GM19025 (cell line): ENCODE data around the gene RANBP10.

ENCODE experiments used
- ATAC-seq: cut with Tn5 transposase; IDR thresholded peaks from one replicate; pipeline ENCODE4 v1.9.1; 2021; ENCODE audit warnings: mild to moderate bottlenecking, low read depth, moderate library complexity; ENCODE audit not compliant: unreplicated experiment

Gene RANBP10

DNA sequence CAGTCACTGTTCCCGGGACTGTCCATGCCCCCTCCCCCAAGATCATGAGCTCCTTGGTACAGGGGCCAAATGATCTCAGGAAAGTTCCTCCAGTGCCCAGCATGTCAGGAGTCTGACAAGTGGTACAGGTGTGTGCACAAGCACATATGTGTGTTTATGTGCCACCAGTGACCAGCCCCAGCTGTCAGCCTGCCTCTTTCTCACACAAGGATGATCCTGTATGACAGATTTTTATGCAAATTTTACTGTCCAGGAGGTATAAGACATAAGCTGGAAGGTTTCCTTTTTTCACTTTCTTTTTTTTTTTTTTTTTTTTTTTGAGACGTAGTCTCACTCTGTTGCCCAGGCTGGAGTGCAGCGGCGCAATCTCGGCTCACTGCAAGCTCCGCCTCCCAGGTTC, 55.9 kb downstream of the RANBP10 start:
- ATAC-seq = peak; percentile 73

DNA sequence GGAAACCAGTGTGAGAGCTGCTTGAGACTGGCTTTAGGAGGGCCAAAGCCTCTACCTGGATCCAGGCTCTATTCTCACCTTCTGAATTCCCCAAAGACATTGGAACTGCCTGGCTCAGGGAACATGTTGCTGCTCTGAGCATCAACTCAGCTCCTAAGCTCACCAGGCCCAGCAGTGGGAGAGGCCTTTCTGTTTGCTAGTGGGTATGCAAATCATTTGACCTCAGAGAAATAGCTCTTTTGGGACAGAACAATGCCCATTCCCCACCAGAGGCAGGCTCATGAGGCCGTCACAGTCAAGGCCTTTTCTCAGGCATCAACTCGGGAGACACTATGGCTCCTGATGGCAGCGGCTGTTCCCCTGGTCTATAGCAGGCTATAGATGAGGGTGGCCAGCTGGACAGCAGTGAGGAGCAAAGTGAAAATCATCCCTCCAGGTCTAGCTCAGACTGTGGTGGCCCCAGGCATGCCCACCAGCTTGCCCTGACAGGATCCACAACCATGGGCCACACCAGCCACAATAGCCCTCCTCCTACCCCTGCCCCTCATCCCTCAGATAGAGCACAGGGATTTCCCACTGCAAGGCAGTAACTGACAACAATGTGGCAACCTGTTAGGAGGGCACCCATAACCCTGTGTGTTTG, 56.8 kb downstream of the RANBP10 start:
- no peak for ATAC-seq

DNA sequence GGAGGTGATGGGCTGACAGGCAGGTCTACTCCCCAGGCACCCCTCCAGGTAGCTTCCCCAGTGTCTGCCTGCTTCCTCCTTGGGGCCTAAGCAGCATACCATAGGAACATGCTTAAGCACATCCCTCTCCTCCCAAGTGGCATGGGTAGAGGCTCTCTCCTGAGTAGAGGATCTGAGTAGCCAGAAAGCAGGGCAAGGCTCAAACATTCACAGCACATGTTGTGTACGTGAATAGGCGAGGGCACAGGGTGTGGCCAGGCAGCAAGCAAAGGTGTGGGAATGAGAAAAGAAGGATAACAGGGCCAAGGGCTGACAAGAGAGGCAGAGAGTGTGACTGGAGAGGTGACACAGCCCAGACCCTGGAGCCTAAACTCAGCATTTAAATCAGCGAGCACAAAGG, 57.5 kb downstream of the RANBP10 start:
- ATAC-seq = no peak

DNA sequence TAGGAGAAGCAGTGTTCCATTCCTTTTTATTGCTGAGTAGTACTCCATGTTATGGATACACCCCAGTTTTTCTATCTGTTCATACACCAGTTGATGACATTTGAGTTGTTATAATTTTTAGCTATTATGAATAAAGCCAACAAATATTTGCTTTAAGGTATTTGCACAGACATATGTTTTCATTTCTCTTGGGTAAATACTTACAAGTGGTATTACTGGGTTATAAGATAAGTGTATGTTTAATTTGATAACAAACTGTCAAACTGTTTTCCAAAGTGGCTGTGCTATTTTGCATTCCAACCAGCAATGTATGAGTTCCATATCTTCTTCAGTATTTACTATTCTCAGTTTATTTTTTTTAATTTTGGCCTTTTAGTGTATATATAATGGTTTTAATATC, 59.5 kb downstream of the RANBP10 start:
- ATAC-seq = no peak

DNA sequence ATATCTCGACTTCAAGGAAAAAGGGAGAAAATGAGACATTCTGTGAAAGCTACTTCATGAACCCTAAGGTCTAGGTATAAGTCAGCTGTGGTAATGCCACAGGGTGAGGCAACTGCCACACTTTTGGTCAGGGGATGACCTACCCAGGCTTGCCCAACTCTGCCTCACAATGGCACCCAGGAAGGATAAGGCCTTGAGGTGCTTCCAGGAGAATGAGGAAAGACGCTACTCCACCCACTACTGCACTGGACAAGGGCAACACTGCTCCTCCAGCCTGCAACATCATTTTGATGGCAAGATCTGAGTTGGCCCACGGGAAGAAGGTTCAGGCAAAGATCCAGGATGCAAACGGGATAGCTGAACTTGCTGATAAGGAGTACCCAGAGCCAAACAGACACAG, 65.2 kb downstream of the RANBP10 start:
- no peak for ATAC-seq

DNA sequence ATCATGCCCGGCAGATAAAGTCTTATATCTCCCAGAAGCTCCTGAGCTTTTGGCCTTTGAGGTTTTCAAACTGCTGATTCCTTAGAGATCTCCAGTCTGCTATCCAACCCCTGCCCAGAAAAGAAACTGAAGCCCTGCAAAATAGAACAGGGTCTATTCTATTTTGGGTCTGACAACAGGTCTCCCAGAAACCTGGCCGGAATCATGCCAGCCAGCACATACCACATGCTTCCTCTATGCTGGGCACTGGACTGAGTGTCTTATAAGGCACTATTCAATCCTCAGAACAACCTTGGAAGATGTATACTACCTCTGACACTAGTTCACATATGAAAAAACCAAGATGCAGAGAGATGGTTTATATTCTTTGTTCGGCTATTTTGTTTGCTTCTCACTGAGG, 66.0 kb downstream of the RANBP10 start:
- no peak for ATAC-seq

DNA sequence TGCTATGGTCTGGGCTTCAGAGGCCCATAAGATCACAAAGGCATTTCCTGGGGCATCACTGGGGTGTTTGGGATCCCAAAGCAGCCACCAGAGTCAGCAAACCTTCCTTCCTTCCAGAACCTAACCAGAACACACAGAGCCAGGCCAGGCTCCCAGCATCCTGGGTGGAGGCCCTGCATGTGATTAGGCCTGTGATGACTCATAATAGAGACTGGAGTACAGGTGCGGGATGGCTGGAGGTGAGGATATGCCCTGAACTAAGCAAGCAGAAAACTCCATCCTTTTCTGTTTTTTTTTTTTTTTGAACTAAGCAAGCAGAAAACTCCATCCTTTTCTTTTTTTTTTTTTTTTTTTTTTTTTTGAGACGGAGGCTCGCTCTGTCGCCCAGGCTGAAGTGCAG, 69.5 kb downstream of the RANBP10 start:
- no peak for ATAC-seq

DNA sequence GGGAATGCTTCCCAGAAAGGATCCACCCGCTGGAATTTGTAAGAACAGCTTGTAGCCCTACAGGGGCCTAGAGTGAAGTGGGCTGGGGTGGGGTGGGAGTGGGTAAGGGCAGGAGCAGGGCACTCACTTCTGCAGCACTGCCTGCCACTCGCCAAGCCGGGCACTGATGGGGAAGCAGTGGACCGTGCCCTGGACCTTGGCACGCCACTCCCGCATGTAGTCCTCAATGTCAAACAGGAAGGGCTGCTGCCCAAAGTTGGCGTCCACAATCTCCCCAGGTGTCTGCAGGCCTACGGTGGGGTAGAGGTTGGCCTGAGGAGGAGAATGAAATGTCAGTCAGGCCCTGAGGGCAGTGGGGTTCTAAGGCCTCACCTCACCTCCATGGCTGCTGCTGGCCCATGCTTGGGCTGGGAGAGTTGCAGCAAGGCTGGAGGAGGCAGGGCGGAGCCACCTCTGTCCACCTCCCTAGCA, 71.6 kb downstream of the RANBP10 start:
- ATAC-seq = no peak

DNA sequence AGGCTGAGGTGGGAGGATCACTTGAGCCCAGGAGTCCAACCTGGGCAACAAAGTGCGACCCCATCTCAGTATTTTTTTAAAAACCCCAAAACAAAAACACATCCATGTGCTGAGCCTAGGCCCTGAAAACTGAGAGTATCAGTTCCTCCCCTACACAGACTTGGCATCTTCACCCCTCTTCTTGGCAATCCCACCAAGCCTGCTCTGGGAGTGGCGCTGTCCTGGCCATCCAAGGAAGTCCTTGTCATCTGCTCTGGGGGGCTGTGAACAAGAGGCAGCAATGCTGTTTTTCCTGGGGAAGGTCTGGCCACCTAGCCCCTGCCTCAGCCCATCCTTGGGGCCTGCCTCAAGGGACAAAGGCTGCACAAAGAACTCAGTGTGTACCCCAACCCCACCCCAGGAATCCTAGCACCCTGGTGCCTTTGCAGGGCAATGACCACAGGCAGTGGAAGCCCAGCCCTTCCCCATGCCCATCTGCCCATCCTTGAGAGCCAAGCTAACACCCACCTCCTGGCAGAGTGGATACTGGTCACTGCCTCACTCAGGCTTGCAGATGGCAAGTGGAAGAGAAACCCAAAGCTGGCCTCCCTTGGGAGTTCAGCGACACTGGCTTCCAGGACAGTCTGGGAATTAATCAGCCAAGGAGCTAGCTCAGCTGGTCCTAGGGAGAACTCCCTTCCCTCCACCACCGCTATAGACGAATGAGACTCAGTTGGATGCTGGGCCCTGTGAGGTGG, 72.5 kb downstream of the RANBP10 start:
- ATAC-seq = no peak

DNA sequence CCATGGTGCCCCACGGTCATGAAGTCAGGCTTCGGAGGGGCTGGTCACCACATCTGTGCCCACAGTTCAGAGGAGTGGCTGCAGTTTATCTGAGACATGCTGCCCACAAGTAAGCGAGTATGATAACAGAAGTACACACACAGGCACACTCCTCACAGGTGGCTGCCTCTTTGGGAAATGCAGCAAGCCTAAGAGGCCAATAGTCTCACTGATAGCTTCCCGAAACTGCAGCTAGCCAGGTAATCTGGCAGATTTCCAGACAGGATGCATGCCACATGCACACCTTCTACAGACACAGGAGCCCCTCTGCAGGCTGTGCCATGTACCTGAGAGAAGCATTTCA, 74.6 kb downstream of the RANBP10 start:
- ATAC-seq = no peak

DNA sequence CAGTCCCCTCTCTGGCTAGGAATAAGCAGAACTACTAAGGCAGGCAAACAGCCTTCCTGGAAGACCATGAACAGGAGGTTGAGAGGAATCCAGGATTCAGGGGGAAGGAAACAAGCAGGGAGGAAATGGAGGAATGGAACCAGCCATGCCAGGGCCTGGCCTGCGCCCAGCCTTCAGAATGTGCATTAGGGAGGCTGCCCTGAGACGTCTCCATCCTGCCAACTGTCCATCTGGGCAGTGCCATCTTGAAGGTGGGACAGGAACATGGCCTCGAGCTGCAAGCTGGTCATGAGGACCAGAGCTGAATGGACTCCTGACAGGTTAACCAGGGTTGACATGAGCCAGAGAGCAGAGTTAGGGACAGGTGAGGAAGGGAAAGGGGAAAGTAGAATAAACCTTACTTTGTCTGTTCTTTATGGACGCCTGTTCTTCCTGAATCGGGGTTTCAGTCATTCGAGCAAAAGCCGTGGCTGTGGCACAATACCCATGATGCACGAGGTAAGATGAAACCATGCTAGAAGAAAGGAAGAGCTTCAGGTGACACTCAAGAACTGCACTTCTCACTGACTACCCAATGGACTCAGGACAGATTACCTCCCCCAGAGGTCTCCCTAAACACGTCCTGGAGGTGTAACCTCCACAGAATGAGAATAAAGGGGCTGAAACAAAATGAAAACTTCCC, 75.1 kb downstream of the RANBP10 start:
- ATAC-seq = no peak

DNA sequence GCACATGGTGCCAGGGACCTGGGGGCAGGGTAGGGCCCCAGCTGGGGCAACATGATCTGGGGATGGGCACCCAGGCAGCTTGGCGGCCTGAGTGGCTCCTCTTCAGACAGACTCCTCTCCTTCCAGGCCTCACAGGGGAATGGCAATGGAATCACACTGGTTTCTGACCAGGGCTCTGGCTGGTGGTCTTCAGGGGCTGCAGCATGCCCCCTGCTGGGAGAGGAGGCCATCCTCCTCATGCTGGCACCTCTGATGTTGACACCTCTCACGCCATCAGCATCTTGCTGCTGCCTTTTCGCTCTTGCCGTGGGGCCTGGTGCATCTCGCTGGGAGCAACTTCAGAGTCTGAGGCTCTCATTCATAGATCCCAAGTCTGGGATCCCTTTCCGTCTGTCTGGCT, 76.0 kb downstream of the RANBP10 start:
- no peak for ATAC-seq

DNA sequence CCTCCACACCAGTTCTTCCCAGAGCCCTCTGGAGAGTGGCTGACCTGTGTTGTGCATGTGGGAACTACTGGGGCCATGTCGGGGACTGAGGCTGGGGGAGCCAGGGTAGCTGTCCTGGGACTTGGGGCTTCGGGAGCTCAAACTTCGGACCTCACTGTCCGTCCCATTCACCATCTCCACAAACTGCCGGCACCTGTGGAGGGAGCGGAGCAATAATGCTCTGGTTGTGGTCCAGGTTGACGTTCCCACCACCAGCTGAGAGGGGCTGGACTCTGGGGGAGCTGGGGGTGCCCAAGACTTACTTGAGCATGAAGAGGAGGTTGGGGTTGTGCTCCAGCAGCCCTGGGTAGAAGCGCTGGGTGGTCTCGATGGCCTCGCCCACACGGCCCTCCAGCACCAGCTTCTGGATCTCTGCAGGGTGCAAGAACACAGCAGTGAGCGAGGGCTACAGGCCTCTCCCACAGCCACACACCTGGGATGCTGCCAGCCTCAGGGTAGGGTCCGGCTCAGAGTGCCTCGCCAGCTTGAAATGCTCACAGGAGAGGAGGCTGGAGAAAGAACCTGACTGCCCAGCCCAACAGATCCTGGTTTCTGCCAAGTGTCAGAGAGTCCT, 76.6 kb downstream of the RANBP10 start:
- ATAC-seq = no peak

DNA sequence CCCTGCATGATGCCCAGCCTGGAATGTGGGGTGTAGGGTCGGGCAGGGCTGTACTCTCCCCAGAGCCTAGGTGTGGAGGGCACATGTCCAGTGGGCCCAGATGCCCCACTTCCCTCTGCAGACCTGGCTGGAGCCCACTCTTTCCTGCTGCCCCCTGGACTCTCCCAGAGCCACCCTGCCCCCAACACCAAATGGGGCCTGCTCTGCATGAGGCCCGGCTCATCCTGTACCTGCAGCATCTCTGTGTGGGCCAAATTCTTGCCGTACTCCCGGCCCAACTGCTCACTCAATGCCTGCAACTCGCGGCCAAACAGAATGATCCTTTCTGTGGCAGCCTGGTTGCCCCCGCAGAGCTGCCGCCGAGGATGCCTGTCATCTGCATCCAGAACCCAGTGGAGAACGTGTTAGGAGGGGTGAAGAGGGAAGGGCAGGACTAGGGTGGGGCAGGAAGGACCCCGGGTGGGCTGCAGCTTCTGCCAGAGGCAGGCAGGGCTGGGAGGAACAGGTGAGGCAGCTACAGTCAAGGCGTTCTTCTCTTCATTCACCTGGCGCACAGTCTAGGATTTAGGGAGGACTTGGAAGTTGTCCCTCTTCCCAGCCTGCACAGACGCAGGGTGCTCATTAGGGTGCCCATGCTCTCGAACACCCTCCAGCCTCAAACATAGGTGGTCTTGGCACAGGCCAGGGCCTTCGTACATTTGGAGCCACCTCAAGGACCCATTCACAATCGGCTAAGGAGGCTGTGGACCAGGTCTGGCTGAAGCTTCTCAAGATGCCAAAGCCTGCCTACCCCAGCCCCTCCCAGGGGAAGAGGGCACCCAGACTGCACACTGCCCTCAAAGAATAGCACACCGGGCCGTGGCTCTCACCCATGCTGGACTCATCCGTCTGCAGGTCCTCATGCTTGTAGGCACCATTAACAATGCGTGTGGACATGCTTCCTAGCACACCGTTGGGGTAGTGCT, 78.6 kb downstream of the RANBP10 start:
- no peak for ATAC-seq

DNA sequence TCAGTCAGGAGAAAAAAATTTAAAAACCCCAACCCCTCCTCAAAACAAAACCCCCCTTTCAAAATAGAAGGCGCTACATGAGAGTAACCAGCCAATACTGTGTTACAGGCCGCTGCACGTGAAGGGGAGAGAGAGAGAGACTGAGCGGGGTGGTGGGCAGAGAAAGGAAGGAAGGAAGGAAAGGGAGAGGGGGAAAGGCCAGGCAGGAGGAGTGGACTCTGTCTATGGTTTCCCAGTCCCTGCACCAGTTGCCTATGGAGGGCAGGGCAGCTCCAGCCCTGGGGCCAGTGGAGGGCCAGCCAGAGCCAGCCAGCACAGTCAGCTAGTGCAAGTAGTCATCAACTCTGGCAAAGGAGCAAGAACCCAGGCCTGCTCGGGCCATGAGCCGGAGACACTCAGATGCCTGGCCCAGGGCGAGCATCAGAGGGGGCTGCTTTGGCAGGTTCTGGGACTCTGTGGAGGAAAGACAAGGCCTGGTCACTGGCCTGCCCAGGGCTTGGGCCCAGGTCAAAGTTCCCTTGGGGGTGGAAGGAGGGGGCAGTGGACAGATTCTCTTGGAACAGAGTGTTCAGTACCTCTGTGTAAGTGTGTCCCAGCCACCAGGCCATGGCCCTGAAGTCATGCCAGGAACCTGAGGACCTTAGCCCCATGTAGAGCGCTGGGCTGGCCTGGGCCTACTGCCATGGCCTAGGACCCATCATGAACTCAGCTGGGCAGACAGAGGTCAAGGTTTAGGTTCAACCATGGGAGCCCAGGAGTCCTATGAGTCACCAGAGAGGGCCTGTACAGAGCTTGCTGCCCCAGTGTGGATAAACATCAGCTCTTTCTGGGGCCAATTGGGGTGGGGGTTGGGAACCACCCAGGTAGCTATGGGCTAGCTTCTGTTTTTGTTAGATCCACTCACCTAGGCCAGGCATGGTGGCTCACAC, 80.0 kb downstream of the RANBP10 start:
- no peak for ATAC-seq

DNA sequence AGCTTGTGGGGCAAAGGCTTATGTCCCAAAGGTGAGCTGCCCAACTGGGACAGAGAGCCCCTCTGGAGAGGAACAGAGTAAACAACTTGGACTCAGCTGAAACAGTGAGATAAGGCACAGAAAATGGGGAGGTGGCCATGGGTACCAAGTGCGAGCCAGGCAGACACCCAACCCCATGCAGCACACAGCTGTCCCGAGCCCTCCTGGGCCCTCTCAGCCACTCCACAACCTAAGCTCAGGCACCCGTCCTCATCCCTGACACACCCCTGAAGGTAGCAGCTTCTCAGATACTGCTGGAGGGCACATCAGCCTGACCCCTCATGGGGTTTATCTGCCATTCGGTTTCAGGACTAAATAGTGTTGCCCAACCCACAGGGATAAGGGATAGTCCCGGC, 82.5 kb downstream of the RANBP10 start:
- no peak for ATAC-seq

DNA sequence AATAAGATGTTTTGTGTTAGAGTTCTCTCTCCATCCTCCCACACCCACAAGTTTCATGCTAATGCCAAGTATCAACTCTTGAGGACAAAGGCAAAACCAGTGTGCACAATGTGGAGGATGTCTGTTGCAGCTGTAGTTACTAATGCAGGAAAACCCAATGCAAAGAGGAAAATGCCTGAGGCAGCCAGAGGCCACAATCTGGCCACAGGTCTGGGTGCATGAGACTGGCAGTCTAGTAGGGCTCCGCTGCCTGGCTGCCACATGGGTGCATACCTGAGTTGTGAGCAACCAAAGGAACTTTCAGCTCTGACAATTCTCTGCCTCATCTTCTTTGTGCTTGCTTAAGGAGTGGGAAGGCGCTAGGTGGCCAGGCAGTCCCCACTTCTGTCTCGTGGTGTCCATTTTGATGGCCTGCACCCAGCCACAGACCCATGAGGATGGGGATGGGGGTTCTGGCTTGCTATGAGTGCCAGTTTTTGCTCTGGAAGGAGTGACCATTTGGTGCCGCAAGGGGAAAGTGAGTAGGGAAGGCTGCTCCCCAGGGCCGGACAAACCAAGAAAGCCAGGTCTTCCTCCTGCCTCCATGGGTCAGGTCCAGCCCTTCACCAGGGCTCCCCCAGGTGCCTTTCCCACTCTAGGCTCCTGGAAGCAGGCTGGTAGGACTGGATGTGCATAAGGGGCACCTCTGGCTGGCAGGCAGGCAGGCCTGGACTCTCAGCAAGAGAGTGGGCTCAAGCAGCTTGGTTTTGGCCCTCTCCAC, 83.0 kb downstream of the RANBP10 start:
- no peak for ATAC-seq

DNA sequence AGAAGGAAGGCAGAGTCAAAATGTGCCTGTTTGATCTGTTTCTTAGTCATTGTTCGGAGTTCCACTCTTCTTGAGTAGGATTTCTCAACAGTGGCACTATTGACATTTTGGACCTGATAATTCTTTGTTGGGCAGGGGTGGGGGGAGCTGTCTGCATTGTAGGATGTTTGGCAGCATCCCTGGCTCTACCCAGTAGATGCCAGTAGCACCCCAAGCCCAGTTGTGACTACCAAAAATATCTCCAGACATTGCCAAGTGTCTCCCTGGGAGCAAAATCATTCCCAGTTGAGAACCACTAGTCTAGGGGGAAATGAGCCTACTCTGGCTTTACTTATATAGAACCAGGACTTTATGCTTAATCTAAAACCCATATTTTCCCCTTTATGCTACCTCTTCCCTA, 86.1 kb downstream of the RANBP10 start:
- ATAC-seq = no peak

DNA sequence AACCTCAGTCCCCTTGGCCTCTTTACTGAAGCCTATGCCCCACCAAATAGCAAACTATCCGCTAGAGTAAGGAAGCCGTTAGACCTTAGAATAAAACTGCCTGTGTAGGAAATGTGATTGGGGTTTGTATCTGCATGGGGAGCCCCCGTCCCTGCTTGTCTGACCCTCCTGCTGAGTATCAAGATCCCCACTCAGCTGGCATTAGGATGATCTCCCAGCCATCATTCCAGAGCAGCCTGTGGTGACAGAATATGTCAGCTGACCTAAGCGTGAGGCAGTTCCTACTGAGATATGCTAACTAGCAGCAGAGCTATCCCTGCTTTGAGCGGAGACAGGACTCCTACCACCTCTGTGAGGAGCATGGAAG, 86.6 kb downstream of the RANBP10 start:
- no peak for ATAC-seq
